ENCODE measurements around the gene PCP4.

PCP4 gene

DNA sequence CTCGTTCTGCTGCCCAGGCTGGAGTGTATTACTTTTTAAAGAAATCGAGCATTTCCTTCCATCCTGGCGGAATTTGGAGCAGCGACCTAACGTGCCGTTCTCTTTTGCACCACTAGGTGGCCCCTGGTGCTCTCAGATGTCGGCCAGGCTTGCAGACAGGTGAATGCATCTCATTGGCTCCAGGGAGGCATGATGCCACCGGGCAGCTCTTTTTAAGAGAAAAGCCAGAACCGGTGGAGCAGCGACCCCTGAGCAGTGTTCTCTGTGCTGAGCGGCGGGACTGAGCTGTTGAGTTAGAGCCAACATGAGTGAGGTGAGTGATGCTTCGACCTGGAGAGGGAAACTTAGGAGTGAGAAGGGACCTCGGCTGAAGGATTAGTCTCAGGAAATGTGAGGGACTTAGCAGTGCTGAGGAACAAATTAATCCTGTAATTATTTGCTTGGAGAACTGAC, at the start of gene PCP4:
TSS of gene PCP4 (plus strand) at position 241 of the 453 bp plus-strand sequence. CDS start at position 305, 64 bp downstream.
- no peak within 1 kb of the TSS for H3K4me3 ChIP-seq (ENCODE audit: low read depth, low read length)

- no peak overlapping the region for H3K4me3 ChIP-seq (ENCODE audit: low read depth, low read length)
These were observed 48.7 kb upstream of the PCP4 start for GRCh38 chr21:39818557-39818956.

DNA sequence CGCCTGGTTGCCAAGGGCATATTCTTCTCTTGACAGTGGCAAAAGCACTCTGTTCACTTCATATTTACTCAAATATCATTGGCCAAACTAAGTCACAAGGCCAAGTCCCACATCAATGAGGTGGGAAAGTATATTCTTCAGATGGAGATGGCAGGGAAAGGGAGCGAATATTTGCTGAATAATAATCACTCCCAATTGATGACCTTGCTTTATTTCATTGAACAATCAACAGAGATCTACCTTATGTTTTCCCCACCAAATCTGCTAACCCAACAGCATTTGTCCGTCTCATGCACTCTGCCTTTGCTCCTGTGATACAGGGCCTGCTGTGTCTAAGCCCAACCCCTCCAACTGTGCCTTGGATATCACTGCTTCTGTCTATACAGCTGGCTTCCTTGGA, 45.2 kb upstream of the PCP4 start:
- H3K4me3 ChIP-seq (ENCODE audit: low read depth, low read length): no peak overlapping the region

DNA sequence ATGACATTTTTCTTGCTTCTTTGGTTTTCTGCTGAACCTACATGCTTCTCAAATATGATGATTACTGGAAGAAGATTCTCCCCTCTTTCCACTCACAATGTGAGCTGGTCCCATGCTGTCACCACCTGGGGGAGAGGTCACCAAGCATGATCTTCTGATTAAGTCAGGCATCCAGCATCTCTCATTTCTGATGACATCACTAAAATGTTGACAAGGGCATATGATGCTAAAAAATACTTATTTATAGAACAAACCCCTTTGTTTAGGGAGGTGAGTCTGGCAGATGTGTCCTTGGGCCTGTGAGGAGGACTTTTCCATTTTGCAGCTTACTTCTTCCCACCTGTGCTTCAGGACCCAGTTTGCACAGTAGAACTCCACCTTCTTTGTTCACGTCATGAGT, 42.0 kb upstream of the PCP4 start:
- H3K4me3 ChIP-seq (ENCODE audit: low read depth, low read length): no peak overlapping the region

- H3K4me3 ChIP-seq (ENCODE audit: low read depth, low read length): no peak overlapping the region
These were observed 32.7 kb upstream of the PCP4 start for GRCh38 chr21:39834543-39834942.

GRCh38 chr21:39837861-39838359, 29.3 kb upstream of the PCP4 start:
- H3K4me3 ChIP-seq (ENCODE audit: low read depth, low read length): no peak overlapping the region

DNA sequence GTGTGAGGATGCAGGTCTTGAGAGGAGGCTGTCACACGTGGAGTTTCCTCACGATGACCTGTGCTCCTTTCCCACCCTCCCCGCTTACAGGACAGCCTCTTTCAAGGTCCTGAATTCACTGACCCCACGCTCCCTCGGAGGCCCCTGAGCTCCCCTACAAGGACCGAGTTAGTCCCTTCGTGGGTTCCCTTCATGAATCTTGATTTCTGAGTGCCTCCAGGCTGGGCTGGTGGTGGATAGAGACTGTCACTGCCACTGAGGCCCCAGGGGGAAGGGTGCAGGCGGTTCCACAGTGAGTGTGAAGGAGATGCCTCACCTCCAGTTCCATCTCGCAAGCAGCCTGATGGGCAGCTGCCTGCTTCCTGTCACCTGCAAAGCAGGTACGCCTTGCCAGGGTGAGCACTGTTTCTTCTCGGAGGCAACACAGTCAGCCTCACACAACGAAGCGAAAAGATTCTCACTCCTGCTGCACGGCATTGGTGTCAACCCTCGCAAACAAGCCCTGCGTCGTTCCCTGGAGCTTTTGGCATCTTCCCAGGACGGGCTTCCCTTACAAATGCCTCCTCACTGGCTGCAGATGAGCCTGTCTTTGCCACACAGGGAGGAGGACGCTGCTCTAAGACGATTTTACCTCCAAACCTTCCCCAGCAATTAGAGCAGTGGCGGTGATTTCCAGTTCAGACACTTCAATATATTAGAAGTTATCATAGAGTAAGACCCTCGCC, 26.7 kb upstream of the PCP4 start:
- no peak overlapping the region for H3K4me3 ChIP-seq (ENCODE audit: low read depth, low read length)

- H3K4me3 ChIP-seq (ENCODE audit: low read depth, low read length): no peak overlapping the region
These were observed 24.3 kb upstream of the PCP4 start for GRCh38 chr21:39842741-39843459.

- no peak overlapping the region for H3K4me3 ChIP-seq (ENCODE audit: low read depth, low read length)
These were observed 23.8 kb upstream of the PCP4 start for GRCh38 chr21:39843483-39843882.

DNA sequence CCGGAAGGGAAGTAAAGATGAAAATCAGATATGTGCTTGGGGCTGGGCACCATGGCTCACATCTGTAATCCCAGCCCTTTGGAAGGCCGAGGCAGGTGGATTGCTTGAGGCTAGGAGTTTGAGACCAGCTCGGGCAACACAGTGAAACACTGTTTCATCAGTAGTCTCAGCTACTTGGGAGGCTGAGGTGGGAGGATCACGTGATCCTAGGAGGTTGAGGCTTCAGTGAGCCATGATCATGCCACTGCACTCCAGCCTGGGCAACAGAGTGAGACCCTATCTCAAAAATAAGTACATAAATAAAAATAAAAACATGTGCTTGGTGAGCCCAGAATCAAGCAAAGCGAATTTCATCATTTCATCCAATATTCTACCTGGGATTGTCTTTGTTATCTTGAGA, 23.3 kb upstream of the PCP4 start:
- H3K4me3 ChIP-seq (ENCODE audit: low read depth, low read length): no peak overlapping the region

DNA sequence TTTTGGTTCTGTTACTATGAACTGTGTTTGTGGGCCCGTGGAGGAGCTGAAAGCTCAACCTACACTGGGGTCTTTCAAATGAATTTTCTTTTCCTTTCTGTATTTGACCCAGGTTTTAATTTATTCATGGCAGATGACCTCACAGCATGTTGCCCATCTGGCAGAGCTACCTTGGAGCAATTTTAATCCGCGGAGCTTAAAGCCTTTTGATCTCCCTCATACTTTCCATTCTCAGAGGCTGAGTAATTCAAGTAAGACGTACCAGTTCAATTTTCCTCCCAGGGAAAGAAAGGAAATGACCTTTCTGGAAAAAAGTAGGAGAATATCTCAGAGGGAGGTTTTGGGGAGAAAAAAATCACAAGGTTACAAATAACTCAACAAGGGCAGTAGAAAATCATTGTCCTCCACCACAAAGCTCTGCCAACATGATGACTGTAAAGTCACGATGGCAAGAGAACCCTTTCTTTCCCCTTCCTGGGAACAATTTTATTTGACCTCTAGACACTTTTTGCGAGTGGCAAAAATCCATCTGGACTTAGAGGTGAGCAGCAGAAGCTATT, 21.6 kb upstream of the PCP4 start:
- no peak overlapping the region for H3K4me3 ChIP-seq (ENCODE audit: low read depth, low read length)

- H3K4me3 ChIP-seq (ENCODE audit: low read depth, low read length): no peak overlapping the region
These were observed 19.4 kb upstream of the PCP4 start for GRCh38 chr21:39847877-39848276.

- no peak overlapping the region for H3K4me3 ChIP-seq (ENCODE audit: low read depth, low read length)
These were observed 18.1 kb upstream of the PCP4 start for GRCh38 chr21:39849014-39849655.

DNA sequence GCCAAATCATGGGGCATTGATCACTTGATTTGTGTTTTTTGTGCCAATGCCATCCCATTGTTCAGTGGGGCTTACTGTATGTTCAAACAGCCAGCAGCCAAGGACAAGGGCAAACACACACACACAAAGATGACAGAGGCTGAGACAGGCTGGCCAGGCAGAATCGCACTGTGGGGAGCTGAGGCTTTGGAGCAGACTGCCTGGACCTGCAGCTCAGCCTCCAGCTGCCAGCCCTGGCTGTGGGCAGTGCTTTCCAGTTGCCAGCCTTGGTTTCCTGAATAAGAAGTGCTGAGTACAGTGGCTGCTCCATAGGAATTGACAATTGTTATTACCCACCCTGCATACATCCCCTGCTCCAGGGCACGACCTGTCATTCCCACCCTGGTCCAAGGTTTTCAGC, 16.9 kb upstream of the PCP4 start:
- no peak overlapping the region for H3K4me3 ChIP-seq (ENCODE audit: low read depth, low read length)

- no peak overlapping the region for H3K4me3 ChIP-seq (ENCODE audit: low read depth, low read length)
These were observed 16.1 kb upstream of the PCP4 start for GRCh38 chr21:39851002-39851618.

DNA sequence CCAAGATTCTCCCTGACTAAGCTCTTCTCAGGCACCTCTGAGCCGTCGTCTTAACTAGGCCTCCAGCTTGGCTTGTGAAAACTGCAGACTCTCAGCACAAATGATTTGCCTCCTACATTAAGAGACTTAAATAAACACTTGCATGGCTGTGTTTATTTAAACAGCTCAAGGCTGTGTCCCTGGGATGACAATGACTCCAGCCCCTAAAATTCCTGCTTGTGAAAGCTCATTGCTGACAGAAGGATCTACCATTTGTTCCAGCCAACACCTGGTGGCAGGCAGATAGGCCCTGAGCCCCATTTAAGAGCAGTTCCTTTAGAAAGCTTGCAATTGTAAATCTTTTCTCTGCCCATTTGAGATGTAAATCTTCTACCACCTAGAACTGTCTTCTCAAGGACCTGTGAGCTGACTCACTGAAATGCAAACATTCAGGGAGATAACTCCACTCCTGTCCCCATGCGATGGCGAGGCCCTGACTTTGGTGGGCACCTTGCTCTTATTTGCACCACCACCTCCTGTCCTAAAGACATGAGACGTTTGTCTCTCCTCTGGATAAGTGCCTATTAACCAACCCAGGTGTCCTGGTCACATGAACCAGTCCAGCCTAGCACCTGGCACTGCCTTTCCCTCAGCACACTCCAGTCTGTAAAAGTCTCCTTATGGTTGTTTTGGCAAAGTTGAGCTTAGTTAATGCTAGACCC, 15.1 kb upstream of the PCP4 start:
- H3K4me3 ChIP-seq (ENCODE audit: low read depth, low read length): no peak overlapping the region

- H3K4me3 ChIP-seq (ENCODE audit: low read depth, low read length): no peak overlapping the region
These were observed 14.3 kb upstream of the PCP4 start for GRCh38 chr21:39852726-39853500.

DNA sequence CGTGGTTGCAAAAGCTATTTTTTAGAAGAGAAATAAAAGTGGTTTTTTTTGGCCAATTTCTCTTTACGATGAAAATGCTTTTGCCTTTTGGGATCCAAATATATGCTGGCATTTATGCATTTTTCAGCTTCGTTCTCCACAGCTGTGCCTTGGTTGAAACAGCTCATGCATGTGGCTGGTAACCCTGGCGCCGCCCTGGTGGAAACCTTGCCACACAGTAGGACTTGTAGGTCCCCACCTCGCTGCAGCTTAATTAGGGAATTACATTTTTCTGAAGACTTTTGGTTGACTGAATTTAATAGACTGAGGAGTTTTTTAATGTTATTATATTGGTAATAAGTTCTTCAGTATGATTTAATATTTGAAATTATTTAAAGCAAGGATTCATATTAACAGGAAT, 12.7 kb upstream of the PCP4 start:
- no peak overlapping the region for H3K4me3 ChIP-seq (ENCODE audit: low read depth, low read length)

- H3K4me3 ChIP-seq (ENCODE audit: low read depth, low read length): no peak overlapping the region
These were observed 11.6 kb upstream of the PCP4 start for GRCh38 chr21:39855595-39855994.

DNA sequence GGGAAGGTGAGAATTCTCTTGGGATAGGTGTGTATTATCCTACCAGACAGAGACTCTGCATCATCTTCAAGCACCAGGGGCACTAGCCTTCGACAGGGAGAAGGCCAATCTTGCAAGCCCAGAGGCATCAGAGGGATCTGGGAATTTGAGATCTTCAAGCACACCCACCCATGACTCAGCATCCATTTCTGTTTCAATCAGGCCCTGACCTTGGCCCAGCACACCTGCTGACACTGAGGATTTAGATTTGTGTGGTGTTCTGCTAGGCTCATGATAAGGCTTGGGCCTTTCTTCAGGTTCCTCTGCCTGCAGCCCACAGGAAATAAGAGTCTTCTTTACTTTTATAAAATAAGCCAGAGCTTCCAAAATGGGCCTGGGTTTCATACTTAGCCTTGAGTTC, 6.6 kb upstream of the PCP4 start:
- no peak overlapping the region for H3K4me3 ChIP-seq (ENCODE audit: low read depth, low read length)
